GM13976 (cell line): ENCODE measurements around the gene CYP2W1.

Experiments
- DNase-seq: peaks from one replicate; pipeline ENCODE4 v3.0.0; 2012; ENCODE audit warnings: low spot score
- in situ Hi-C: fragments of 300-500 bp; cut with MboI; formaldehyde crosslinking; loops from one replicate; pipeline ENCODE4 v1.12.0; 2022; ENCODE audit warnings: low sequenced_read_pairs, mixed read lengths, inconsistent platforms; ENCODE audit not compliant: unreplicated experiment
- TF ChIP-seq, protein P1 (sequence below): IDR thresholded peaks from 2 replicates; pipeline ENCODE4 v1.5.1; 2012; ENCODE audit warnings: borderline replicate concordance, mild to moderate bottlenecking; ENCODE audit not compliant: insufficient read depth; ENCODE audit errors: extremely low read depth, missing control alignments, control extremely low read depth

Gene CYP2W1

DNA sequence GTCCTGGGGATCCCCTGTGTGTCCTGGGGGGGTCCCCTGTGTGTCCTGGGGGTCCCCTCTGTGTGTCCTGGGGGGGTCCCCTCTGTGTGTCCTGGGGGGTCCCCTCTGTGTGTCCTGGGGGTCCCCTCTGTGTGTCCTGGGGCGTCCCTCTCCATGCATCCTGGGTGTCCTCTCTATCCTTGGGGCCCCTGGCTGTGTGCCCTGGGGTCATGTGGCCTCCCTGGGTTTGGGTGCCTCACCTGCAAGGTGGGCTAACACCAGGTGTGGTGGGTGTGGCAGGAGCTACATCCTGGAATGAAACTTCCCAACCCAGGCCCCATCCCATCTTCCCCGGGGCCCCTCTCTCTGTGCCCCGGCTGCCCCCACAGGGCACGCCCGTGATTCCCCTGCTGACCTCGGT lies 4.9 kb downstream of the CYP2W1 start:
- TF ChIP-seq, protein P1, sequence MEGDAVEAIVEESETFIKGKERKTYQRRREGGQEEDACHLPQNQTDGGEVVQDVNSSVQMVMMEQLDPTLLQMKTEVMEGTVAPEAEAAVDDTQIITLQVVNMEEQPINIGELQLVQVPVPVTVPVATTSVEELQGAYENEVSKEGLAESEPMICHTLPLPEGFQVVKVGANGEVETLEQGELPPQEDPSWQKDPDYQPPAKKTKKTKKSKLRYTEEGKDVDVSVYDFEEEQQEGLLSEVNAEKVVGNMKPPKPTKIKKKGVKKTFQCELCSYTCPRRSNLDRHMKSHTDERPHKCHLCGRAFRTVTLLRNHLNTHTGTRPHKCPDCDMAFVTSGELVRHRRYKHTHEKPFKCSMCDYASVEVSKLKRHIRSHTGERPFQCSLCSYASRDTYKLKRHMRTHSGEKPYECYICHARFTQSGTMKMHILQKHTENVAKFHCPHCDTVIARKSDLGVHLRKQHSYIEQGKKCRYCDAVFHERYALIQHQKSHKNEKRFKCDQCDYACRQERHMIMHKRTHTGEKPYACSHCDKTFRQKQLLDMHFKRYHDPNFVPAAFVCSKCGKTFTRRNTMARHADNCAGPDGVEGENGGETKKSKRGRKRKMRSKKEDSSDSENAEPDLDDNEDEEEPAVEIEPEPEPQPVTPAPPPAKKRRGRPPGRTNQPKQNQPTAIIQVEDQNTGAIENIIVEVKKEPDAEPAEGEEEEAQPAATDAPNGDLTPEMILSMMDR, result no peak
- no peak for DNase-seq
- in situ Hi-C loops, result no loop called here

DNA sequence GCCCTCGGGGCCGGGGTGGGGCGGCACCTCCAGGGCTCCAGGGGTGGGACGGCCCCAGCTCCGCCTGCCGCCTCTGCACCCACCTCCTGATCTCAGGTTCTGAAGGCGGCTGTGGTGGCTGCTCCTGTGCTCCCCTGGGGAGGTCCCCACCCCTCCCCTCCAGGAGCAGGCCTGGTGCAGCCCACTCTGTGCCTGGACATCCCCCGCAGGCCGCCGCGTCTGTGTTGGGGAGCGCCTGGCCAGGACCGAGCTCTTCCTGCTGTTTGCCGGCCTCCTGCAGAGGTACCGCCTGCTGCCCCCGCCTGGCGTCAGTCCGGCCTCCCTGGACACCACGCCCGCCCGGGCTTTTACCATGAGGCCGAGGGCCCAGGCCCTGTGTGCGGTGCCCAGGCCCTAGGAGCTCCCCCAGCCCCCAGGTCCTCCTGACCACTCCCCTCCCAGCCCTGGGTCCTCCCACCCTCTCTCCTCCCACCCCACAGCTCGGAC lies 5.5 kb downstream of the CYP2W1 start:
- TF ChIP-seq, protein P1, result no peak
- in situ Hi-C loops, result no loop called here
- DNase-seq, result peak; percentile 72

GRCh38 chr7:988963-989529 lies 6.1 kb downstream of the CYP2W1 start:
- no peak for DNase-seq
- in situ Hi-C loops, result no loop called here
- TF ChIP-seq, protein P1, result no peak

DNA sequence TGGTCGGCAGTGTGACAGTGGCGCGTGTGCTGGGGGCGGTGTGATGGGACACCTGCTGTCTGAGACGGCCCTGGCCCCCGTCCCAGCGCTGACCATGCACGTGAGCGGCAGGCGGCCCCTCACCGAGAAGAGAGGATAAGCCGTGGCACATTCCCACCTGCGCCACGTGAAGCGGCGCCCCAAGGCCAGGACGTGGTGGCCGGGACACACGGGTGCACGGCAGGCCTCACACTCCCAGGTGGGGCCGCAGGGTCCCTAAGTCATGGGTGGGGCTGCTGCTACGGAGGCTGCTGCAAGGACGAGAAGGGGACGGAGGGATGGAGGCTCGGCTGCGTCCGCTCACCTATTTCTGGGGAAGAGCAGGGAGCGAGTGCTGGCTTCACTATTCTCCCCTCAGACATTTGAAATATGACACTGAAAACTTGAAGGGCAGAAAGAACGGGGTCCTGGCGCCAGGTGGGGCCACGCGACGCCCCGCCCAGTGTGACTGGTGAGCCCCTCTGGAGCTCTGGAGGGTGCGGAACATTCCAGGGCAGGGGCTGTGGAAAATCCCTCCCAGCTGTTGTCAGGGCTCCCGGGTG lies 7.5 kb downstream of the CYP2W1 start:
- no peak for DNase-seq
- in situ Hi-C loops, result loop anchor here (10.0 kb wide), 2 partner anchors 94 to 184 kb away; partner anchors contain the start of gene GPER1
- TF ChIP-seq, protein P1, result no peak

DNA sequence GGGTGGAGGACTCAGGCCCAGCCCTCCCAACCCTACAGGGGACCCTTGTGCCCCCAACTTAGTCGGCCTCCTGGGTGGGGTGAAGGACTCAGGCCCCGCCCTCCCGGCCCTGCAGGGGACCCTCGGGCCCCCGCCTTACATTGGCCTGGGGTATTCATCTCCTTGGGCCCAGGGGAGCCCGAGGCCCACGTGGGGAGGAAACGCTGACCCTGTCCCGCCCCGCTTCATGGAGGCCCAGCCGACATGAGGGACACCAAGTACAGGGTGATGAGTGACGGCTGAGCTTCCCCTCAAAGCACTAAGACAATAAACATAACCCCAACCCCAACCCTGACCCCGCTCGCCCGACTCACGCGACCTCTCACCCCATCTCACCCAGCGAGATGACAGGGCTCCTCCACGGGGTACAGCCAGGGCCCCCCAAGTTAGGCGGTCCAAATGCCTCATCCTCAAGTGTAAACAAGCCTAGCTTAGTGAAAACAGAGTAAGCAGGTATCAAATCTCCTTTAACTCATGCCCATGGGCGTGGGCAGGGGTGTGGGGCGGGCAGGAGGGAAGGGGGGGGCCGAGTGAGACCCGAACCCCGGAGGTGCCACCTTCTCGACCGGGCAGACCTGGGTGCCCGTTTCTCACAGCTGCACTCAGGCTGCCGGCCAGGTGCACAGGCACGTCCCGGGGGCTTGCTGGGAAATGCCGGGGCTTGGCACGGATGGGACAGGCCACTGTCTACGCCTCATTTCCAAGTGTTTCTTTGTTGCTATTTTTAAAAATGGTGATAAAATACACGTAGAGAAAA lies 8.2 kb downstream of the CYP2W1 start:
- DNase-seq, result no peak
- in situ Hi-C loops, result loop anchor here (10.0 kb wide), 2 partner anchors 94 to 184 kb away; partner anchors contain the start of gene GPER1
- TF ChIP-seq, protein P1, result no peak
